Central memory CD8-positive, alpha-beta T cell (primary cell): ENCODE data around the gene INO80D.
"Not testable (repeated sequence)": the region's sequence is repeated elsewhere in the genome, so short reads cannot be mapped to it uniquely, and the experiment has no call there.

ENCODE experiments used
- ATAC-seq: fragments of 150-1000 bp; cut with Tn5 transposase; replicated peaks from 2 replicates; pipeline ENCODE4 v1.10.0; 2022; ENCODE audit warnings: mild to moderate bottlenecking, moderate FRiP score, moderate number of reproducible peaks; ENCODE audit not compliant: poor library complexity, severe bottlenecking; ENCODE audit errors: extremely low read depth
- DNase-seq, 2 donors: peaks; one replicate each; pipeline ENCODE4 v3.0.0; 2021; ENCODE audit warnings: low spot score in 2 of 2
- H3K27ac Mint-ChIP-seq: one replicate; pipeline ENCODE4 v1.8.0; 2022; ENCODE audit warnings: low read depth, mild to moderate bottlenecking, moderate library complexity, mixed read lengths
- H3K27me3 Mint-ChIP-seq: one replicate; pipeline ENCODE4 v1.8.0; 2022; ENCODE audit warnings: mixed read lengths
- H3K36me3 Mint-ChIP-seq: one replicate; pipeline ENCODE4 v1.8.0; 2022; ENCODE audit warnings: mild to moderate bottlenecking, moderate library complexity, mixed read lengths; ENCODE audit not compliant: insufficient read depth
- H3K4me1 Mint-ChIP-seq: one replicate; pipeline ENCODE4 v1.8.0; 2022; ENCODE audit warnings: mixed read lengths
- H3K4me3 Mint-ChIP-seq: one replicate; pipeline ENCODE4 v1.8.0; 2022; ENCODE audit warnings: mild to moderate bottlenecking, moderate library complexity, mixed read lengths
- H3K9me3 Mint-ChIP-seq: one replicate; pipeline ENCODE4 v1.8.0; 2022; ENCODE audit warnings: mixed read lengths

The INO80D gene

GRCh38 chr2:206079699-206080465 is 6.1 kb downstream of the INO80D start:
- Mint-ChIP-seq H3K27me3 (no peaks in the 10 kb centered on the region), H3K4me1 (peaks cover 47% of the 10 kb centered on the region), H3K36me3 (peaks cover 18% of the 10 kb centered on the region), H3K27ac (no peak overlapping the region), H3K4me3 (no peak overlapping the region), H3K9me3 (no peaks in the 10 kb centered on the region)
- DNase-seq, result no peak
- ATAC-seq, result no peak

GRCh38 chr2:206077879-206078278 is 8.1 kb downstream of the INO80D start:
- H3K27me3 Mint-ChIP-seq, H3K27ac Mint-ChIP-seq, DNase-seq, H3K9me3 Mint-ChIP-seq, ATAC-seq, H3K4me3 Mint-ChIP-seq: not testable (repeated sequence)
- H3K36me3 Mint-ChIP-seq, result peaks cover 13% of the 10 kb centered on the region
- H3K4me1 Mint-ChIP-seq, result peaks cover 41% of the 10 kb centered on the region

- Mint-ChIP-seq H3K27me3 (no peaks in the 10 kb centered on the region), H3K9me3 (no peaks in the 10 kb centered on the region), H3K4me1 (peaks cover 44% of the 10 kb centered on the region), H3K36me3 (peaks cover 20% of the 10 kb centered on the region), H3K4me3 (no peak overlapping the region), H3K27ac (no peak overlapping the region)
- DNase-seq, result no peak
- no peak for ATAC-seq
Measured at GRCh38 chr2:206075113-206075512, 10.9 kb downstream of the INO80D start.

GRCh38 chr2:206071807-206072206 is 14.2 kb downstream of the INO80D start:
- Mint-ChIP-seq H3K27ac (peak overlapping the region; percentile 5), H3K9me3 (no peaks in the 10 kb centered on the region), H3K27me3 (no peaks in the 10 kb centered on the region), H3K4me3 (no peak overlapping the region), H3K4me1 (peaks cover 36% of the 10 kb centered on the region), H3K36me3 (peaks cover 13% of the 10 kb centered on the region)
- no peak for ATAC-seq
- DNase-seq, result no peak

- Mint-ChIP-seq H3K4me1 (peaks cover 45% of the 10 kb centered on the region), H3K9me3 (no peaks in the 10 kb centered on the region), H3K27me3 (no peaks in the 10 kb centered on the region), H3K36me3 (peaks cover 15% of the 10 kb centered on the region), H3K27ac (no peak overlapping the region), H3K4me3 (no peak overlapping the region)
- DNase-seq (no peak), ATAC-seq (no peak)
Measured at GRCh38 chr2:206069417-206069816, 16.6 kb downstream of the INO80D start.

GRCh38 chr2:206068207-206068606 is 17.8 kb downstream of the INO80D start:
- Mint-ChIP-seq H3K9me3 (no peaks in the 10 kb centered on the region), H3K4me1 (peaks cover 50% of the 10 kb centered on the region), H3K27me3 (no peaks in the 10 kb centered on the region), H3K36me3 (peaks cover 15% of the 10 kb centered on the region), H3K4me3 (no peak overlapping the region), H3K27ac (no peak overlapping the region)
- ATAC-seq, result no peak
- DNase-seq, result no peak

- Mint-ChIP-seq H3K9me3 (no peaks in the 10 kb centered on the region), H3K36me3 (peaks cover 28% of the 10 kb centered on the region), H3K4me1 (peaks cover 44% of the 10 kb centered on the region), H3K4me3 (no peak overlapping the region), H3K27ac (no peak overlapping the region), H3K27me3 (no peaks in the 10 kb centered on the region)
- DNase-seq, result no peak
- no peak for ATAC-seq
Measured at GRCh38 chr2:206064077-206064476, 21.9 kb downstream of the INO80D start.

- Mint-ChIP-seq H3K4me3 (no peak overlapping the region), H3K36me3 (peaks cover 32% of the 10 kb centered on the region), H3K27me3 (no peaks in the 10 kb centered on the region), H3K9me3 (no peaks in the 10 kb centered on the region), H3K27ac (no peak overlapping the region), H3K4me1 (peaks cover 39% of the 10 kb centered on the region)
- ATAC-seq (no peak), DNase-seq (no peak)
Measured at GRCh38 chr2:206063635-206064034, 22.3 kb downstream of the INO80D start.

- no peak overlapping the region for H3K27ac Mint-ChIP-seq
- H3K27me3 Mint-ChIP-seq, result no peaks in the 10 kb centered on the region
- H3K9me3 Mint-ChIP-seq, result no peaks in the 10 kb centered on the region
- H3K4me3 Mint-ChIP-seq, result no peak overlapping the region
- peaks cover 37% of the 10 kb centered on the region for H3K36me3 Mint-ChIP-seq
- ATAC-seq (no peak), DNase-seq (no peak)
- H3K4me1 Mint-ChIP-seq, result peaks cover 38% of the 10 kb centered on the region
Measured at GRCh38 chr2:206062724-206063123, 23.2 kb downstream of the INO80D start.

GRCh38 chr2:206056286-206056685 is 29.7 kb downstream of the INO80D start:
- H3K36me3 Mint-ChIP-seq, result peaks cover 49% of the 10 kb centered on the region
- ATAC-seq, result no peak
- no peaks in the 10 kb centered on the region for H3K9me3 Mint-ChIP-seq
- H3K4me3 Mint-ChIP-seq, result no peak overlapping the region
- no peaks in the 10 kb centered on the region for H3K27me3 Mint-ChIP-seq
- peaks cover 22% of the 10 kb centered on the region for H3K4me1 Mint-ChIP-seq
- peak overlapping the region; percentile 67 for H3K27ac Mint-ChIP-seq
- no peak for DNase-seq

GRCh38 chr2:206054952-206055351 is 31.0 kb downstream of the INO80D start:
- Mint-ChIP-seq H3K27ac (no peak overlapping the region), H3K36me3 (peaks cover 51% of the 10 kb centered on the region), H3K27me3 (no peaks in the 10 kb centered on the region), H3K4me3 (no peak overlapping the region), H3K9me3 (no peaks in the 10 kb centered on the region), H3K4me1 (peaks cover 22% of the 10 kb centered on the region)
- DNase-seq (no peak), ATAC-seq (no peak)

- no peak for DNase-seq
- Mint-ChIP-seq H3K4me1 (peaks cover 17% of the 10 kb centered on the region), H3K27ac (no peak overlapping the region)
Measured at GRCh38 chr2:206051912-206052311, 34.1 kb downstream of the INO80D start.

GRCh38 chr2:206049392-206049791 is 36.6 kb downstream of the INO80D start:
- peaks cover 51% of the 10 kb centered on the region for H3K36me3 Mint-ChIP-seq

More at GRCh38 chr2:206051912-206052311, 34.1 kb downstream of the INO80D start:
- H3K27me3 Mint-ChIP-seq, result no peaks in the 10 kb centered on the region
- H3K4me3 Mint-ChIP-seq, result no peak overlapping the region
- peaks cover 51% of the 10 kb centered on the region for H3K36me3 Mint-ChIP-seq
- no peaks in the 10 kb centered on the region for H3K9me3 Mint-ChIP-seq
- no peak for ATAC-seq

More at GRCh38 chr2:206049392-206049791, 36.6 kb downstream of the INO80D start:
- Mint-ChIP-seq H3K4me3 (no peak overlapping the region), H3K4me1 (no peaks in the 10 kb centered on the region), H3K27ac (no peak overlapping the region), H3K9me3 (no peaks in the 10 kb centered on the region), H3K27me3 (no peaks in the 10 kb centered on the region)
- no peak for DNase-seq
- no peak for ATAC-seq
